ENCODE measurements around the gene VDR.

Gene VDR

DNA sequence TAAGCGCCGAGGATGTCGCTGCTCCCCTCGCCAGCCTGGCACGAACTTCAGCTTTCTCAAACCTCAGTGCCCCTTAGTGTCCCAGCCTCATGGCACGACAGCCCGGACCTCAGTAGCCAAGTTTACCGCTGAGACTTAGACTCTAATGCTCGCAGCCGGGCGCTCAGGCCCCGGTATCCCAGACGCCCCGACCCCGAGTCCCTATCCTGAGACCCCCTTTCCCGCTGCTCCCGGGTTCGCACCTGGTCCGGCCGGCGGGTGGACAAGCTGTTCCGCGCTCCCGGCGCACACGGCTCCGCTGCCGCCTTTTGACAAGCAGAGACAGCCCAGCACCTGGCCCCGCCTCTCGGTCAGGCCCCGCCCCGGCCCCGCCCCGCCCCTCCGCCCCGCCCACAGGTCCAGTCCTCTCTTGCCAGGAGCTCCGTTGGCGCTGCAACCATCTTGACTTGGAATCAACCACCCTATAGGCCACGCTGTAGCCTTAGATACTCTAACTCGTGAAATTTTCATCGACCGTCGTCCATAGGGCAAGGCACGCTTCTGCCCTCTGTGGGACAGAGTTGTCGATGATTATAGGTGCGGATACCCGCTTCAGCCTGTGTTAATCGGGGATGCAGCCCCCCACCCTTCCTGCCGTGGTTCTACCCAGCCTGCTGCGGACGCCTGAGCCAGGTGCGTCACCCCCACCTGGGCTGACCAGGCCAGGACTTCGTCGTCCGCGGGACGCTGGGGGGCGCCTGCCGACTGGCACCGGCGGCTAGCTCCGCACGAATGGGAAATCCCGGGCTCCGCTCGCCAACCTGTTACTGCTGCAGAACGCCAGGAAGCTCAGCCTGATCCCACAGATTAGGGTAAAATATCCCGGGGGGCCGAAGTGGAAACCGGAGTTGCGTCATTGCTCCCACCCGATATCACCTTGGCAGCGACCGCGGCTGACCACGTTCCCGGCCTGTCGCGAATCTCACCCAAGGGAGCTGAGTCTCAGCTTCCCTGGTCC is at the start of gene VDR:
Gene VDR (minus strand): TSS at position 282 of the 997 bp plus-strand sequence. CDS start 25,881 bp downstream, outside the sequence.
- H3K4me3 ChIP-seq: peak within 1 kb of the TSS; percentile 57 to 76 (median 63)
- H3K27ac ChIP-seq: peak within 1 kb of the TSS; percentile 60 to 89 (median 82)

GRCh38 chr12:47954058-47954457 is 49.3 kb upstream of the VDR start:
- no peak overlapping the region for H3K4me3 ChIP-seq

GRCh38 chr12:47950856-47951468 is 46.2 kb upstream of the VDR start:
- Histone ChIP-seq H3K27ac (peak overlapping the region in 1 of 21 experiments; percentile 28), H3K4me3 (no peak overlapping the region)

More at GRCh38 chr12:47954058-47954457, 49.3 kb upstream of the VDR start:
- peak overlapping the region in 2 of 21 experiments; percentile 39 to 72 for H3K27ac ChIP-seq

GRCh38 chr12:47949441-47950341 is 44.9 kb upstream of the VDR start:
- Histone ChIP-seq H3K4me3 (no peak overlapping the region), H3K27ac (peak overlapping the region in 7 of 21 experiments; percentile 6 to 69 (median 38))

DNA sequence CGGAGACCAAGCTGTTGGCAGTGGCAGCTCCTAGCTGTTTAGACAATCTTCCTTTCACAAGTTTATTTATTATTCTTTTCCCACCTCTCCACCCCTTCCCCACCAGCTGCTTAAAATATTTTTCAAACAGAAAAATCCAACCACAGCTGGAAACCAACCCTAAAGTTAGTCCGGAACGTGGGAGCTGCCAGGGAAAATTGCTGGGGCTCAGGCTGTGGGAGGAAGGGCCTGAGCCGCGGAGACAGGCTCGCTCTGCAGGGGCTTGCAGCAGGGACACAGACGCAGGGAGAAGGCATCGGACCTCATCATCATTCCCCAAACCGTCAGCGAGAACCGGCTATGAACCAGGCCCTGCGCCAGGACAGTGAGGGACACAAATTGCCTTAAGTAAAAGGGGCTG is 42.5 kb upstream of the VDR start:
- peak overlapping the region in 1 of 21 experiments; percentile 45 for H3K27ac ChIP-seq
- no peak overlapping the region for H3K4me3 ChIP-seq

GRCh38 chr12:47946413-47947323 is 41.9 kb upstream of the VDR start:
- H3K4me3 ChIP-seq: no peak overlapping the region
- peak overlapping the region in 5 of 21 experiments; percentile 31 to 67 (median 38) for H3K27ac ChIP-seq

- Histone ChIP-seq H3K27ac (peak overlapping the region in 1 of 21 experiments; percentile 67), H3K4me3 (no peak overlapping the region)
These were observed 40.5 kb upstream of the VDR start for GRCh38 chr12:47945341-47945728.

DNA sequence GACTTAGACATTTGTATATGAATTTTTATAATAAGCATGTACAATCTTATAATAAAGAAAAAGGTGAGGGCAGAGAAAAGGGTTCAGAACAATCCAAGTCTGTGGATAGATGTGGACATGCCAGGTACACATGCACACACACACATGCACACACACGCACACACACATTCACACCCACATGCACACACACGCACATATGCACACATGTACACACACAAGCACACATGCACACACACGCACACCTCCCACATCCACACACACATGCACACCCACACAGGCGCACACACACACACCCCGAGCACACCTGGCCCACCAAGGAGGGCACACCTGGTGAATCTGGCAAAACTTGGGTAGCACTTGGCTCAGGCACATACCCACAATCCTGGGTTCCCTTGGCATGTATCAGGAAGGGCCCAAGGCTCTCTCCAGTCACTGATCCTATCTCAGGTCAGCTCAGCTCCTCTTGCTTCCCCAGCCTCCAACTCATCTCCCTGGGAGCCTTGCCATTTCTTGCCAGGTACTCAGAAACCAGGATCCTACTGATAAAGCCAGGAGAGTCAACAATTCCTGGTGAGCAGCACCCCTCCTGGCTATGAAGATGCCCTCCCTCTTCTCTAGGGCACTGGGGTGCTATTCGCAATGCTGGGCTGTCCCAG is 40.0 kb upstream of the VDR start:
- H3K27ac ChIP-seq: no peak overlapping the region
- H3K4me3 ChIP-seq: no peak overlapping the region

DNA sequence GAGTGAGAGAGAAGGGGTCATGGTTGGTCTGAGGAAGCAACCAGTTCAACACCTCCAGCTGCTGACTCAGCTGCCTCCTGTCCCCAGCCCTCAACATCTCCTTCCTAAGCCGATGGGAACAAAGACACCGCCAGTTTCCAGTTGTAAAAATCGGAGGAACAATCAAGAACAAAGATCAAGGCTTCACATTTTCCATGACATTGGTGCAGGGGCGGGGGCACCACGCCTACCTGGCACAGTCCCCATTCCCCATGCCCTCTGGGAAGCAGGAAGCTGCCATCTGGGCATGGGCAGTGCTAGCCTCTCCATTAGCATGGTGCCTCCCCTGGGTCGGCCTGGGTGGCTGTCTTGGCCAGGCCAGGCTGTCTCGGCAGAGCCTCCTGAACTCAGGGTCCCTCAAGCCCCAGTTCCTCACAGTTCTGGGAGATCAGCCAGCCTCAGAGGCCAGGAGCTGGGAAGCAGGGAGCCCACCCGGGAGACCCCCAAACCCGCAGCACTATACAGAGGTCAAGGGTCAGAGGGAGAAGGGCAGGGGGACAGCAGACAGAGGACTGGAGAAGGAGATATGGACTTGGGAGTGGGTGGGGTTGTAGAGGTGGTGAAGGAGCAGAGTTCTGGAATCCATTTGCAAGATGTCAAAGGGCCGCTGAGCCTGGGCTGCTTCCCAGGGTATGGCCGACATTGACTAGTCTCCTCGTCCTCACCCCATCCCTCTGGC is 39.0 kb upstream of the VDR start:
- peak overlapping the region in 3 of 21 experiments; percentile 2 to 40 (median 35) for H3K27ac ChIP-seq
- no peak overlapping the region for H3K4me3 ChIP-seq

DNA sequence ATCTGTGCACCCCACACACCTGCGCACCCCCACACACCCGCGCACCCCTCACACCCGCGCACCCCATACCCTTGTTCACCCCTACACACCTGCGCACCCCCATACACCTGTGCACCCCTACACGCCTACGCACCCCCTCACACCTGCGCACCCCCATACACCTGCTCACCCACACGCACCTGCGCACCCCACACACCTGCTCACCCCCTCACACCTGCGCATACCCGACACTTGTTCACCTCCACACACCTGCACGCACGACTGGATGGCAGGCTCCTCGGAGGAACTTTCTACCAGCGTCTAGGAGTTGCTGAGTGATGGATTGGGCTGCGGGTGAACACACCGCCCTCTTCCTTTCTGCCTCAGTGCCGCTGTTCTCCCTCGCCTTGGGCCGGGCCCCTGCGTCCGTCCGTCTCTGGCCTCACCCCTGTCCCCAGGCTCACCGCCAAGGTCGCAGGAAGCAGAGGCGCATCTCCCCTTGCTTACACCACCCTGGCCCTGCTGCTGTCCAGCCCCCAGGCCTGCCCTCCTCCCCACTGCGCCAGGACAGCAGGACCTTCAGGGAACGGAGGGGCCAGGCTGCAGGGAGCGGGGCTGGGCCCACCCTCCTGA is 37.9 kb upstream of the VDR start:
- H3K27ac ChIP-seq: no peak overlapping the region
- no peak overlapping the region for H3K4me3 ChIP-seq

DNA sequence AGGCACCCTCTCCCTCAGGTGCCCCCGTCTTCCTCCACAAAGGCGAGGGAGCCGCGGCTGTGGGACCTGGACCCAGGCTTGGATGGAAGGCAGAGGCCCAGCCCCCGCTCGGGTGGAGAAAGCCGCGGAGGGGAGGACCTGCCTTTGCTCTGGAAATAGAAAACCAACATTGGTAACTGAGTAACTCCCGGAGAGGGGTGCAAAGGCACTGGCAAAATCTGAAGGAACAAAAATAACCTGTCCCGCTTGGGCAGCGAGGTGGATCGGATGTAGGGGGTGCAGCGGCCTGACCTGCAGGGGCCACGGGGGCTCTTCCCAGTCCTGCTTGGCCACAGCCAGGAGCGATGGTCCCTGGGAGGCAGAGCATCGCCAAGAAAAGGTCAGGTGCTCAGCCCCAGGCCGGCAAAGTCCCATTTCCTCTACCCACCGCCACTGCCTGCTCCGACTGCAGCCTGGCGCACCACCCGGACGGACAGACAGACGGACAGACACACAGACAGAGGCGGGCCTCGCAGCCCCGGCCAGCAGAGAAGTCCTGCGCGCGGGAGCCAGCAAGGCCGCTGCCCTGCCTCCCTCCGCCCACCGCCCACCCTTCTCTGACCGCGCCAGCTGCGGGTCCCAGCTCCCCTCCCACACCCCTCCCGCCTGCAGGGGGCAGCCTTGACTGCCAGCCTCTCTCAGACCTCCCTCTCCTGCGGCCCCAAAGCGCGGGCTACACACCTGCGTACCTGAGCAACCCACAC is 37.2 kb upstream of the VDR start:
- H3K27ac ChIP-seq: no peak overlapping the region
- no peak overlapping the region for H3K4me3 ChIP-seq

- H3K27ac ChIP-seq: no peak overlapping the region
- H3K4me3 ChIP-seq: no peak overlapping the region
These were observed 36.6 kb upstream of the VDR start for GRCh38 chr12:47941475-47941780.

GRCh38 chr12:47940773-47941474 is 36.1 kb upstream of the VDR start:
- no peak overlapping the region for H3K4me3 ChIP-seq
- H3K27ac ChIP-seq: no peak overlapping the region

DNA sequence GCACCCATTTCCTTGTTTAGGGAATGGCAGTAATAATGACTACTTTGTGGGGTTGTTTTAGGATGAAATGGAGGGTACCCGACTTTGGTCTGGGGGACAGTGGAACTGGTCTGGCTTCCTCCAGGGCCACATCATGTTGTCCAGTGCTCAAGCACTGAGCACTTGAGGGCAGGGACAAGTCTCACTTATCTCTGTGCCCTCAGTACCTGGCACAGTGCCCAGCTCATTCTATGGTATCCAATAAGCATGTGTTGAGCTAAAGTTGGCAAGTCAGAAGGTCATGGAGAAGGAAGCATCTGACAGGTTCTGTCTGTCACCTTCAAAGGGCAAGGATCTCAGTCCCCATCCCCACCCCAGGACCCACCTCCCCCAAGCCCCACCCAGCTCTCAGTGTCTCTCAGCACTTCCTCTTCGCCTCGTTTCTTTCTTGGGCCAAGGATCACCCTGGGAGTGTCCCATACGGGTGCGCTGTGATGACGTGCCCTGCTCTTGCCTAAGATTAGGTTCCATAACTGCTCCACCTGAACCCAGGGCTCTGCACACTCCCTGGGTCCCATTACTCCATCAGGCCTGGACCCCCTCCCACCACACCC is 34.3 kb upstream of the VDR start:
- Histone ChIP-seq H3K4me3 (no peak overlapping the region), H3K27ac (no peak overlapping the region)

DNA sequence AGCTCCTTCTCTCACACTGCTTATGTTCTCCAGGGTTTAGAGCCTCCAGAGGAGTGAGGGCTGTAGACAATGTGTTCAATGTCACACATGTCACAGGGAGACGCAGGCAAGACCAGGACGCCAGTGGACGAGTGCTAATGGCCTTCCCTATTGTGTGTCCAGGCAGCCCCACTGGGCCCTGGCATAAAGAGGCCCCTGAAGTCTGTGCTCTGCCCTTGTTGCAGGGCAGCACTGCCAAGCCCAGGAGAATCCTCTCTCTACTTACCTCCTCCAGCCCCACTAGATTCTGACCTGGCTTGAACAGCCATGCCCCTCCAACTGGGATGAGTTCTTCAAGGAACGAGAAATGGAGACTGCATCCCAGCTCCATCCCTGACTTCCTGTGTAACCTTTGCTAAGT is 33.8 kb upstream of the VDR start:
- H3K27ac ChIP-seq: no peak overlapping the region
- H3K4me3 ChIP-seq: no peak overlapping the region

DNA sequence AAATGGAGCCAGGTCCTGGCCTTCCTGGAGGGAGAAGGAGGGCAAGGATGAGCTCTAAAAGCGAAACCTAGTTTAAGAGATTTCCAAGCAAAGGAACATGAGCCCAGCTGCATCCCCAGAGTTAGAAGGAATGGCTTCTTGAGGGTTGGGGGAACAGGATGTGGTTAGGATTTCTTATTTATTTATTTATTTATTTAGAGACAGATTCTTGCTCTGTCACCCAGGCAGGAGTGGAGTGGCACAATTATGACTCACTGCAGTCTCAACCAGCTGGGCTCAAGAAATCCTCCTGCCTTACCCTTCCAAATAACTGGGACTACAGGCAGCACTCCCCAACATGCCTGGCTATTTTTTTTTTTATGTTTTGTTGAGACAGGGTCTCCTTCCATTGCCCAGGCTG is 33.3 kb upstream of the VDR start:
- Histone ChIP-seq H3K27ac (no peak overlapping the region), H3K4me3 (no peak overlapping the region)

Data from skin epidermis (tissue), 12 donors.